ENCODE measurements around the gene NAALADL1. TPM values are rescaled to one million over a fixed set of nuclear protein-coding genes. Genes with fewer than 3 reads are reported as not detected.

Gene NAALADL1
- 4.2 TPM for total RNA-seq

GRCh38 chr11:65058419-65059054 lies at the start of gene NAALADL1:
NAALADL1 (minus strand) TSS chr11:65058553; CDS start chr11:65058521, 32 bp downstream.

GRCh38 chr11:65095974-65096806 lies 37.8 kb upstream of the NAALADL1 start, which contains the start of gene VPS51:
VPS51 (plus strand) TSS chr11:65096214; CDS start chr11:65096251, 37 bp downstream.

GRCh38 chr11:65083834-65084597 lies 25.7 kb upstream of the NAALADL1 start, which contains the start of the genes CDCA5 and ZFPL1:
CDCA5 (minus strand) TSS chr11:65084040; CDS start chr11:65083978, 62 bp downstream.
ZFPL1 (plus strand) TSS chr11:65084222; CDS start chr11:65084699, 477 bp downstream.

GRCh38 chr11:65040847-65041622 lies 17.3 kb downstream of the NAALADL1 start, which contains the start of gene SAC3D1:
SAC3D1 (plus strand) TSS chr11:65041210; CDS start chr11:65041293, 83 bp downstream.

GRCh38 chr11:65027213-65028067 lies 30.9 kb downstream of the NAALADL1 start, which contains the start of gene SNX15:
SNX15 (plus strand) TSS chr11:65027439; CDS start chr11:65027538, 99 bp downstream.

GRCh38 chr11:65013888-65014725 lies 44.2 kb downstream of the NAALADL1 start, which contains the start of gene ARL2:
ARL2 (plus strand) TSS chr11:65014160; CDS start chr11:65014208, 48 bp downstream.

GRCh38 chr11:64996710-64997380 lies 61.5 kb downstream of the NAALADL1 start, which contains the start of gene BATF2:
BATF2 (minus strand) TSS chr11:64996971; CDS start chr11:64996914, 57 bp downstream.

Small RNAs within 50 kb of the gene (small RNA-seq; reads per million reads assigned to genes)
- gene MIR6879 (not detected), gene SNX15 (not detected)

Other genes starting within 250 kb of the NAALADL1 start
- 18.0 TPM for gene MEN1, start 248.0 kb downstream of the NAALADL1 start, total RNA-seq
- 2.1 TPM for gene CDC42BPG, start 213.9 kb downstream of the NAALADL1 start, total RNA-seq
- gene EHD1, start 179.9 kb downstream of the NAALADL1 start, total RNA-seq = 39.0 TPM
- gene ATG2A, start 141.3 kb downstream of the NAALADL1 start, total RNA-seq = 9.9 TPM
- 39.7 TPM for gene PPP2R5B, start 133.9 kb downstream of the NAALADL1 start, total RNA-seq
- gene GPHA2, start 122.7 kb downstream of the NAALADL1 start, total RNA-seq = not detected
- not detected for gene MAJIN, start 86.4 kb downstream of the NAALADL1 start, total RNA-seq
- not detected for gene BATF2, start 61.6 kb downstream of the NAALADL1 start, total RNA-seq
- gene ARL2, start 44.4 kb downstream of the NAALADL1 start, total RNA-seq = 73.4 TPM
- 16.4 TPM for gene SNX15, start 31.1 kb downstream of the NAALADL1 start, total RNA-seq
- 6.9 TPM for gene SAC3D1, start 17.3 kb downstream of the NAALADL1 start, total RNA-seq
- gene CDCA5, start 25.5 kb upstream of the NAALADL1 start, total RNA-seq = 2.3 TPM
- 15.7 TPM for gene ZFPL1, start 25.7 kb upstream of the NAALADL1 start, total RNA-seq
- gene VPS51, start 37.7 kb upstream of the NAALADL1 start, total RNA-seq = 125 TPM
- 81.4 TPM for gene TM7SF2, start 53.3 kb upstream of the NAALADL1 start, total RNA-seq
- gene ZNHIT2, start 59.1 kb upstream of the NAALADL1 start, total RNA-seq = 6.9 TPM
- gene FAU, start 63.6 kb upstream of the NAALADL1 start, total RNA-seq = 229 TPM
- 39.7 TPM for gene MRPL49, start 63.8 kb upstream of the NAALADL1 start, total RNA-seq
- 11.1 TPM for gene SYVN1, start 76.0 kb upstream of the NAALADL1 start, total RNA-seq
- not detected for gene SPDYC, start 111.7 kb upstream of the NAALADL1 start, total RNA-seq
- 64.6 TPM for gene CAPN1, start 123.4 kb upstream of the NAALADL1 start, total RNA-seq
- gene POLA2, start 203.4 kb upstream of the NAALADL1 start, total RNA-seq = 1.8 TPM